ENCODE data around the gene EHD3.
A peak's percentile ranks its signal among the peaks of the same experiment; 100 is the strongest.

Gene EHD3

GRCh38 chr2:31216734-31217133, 17.2 kb upstream of the EHD3 start:
- H3K79me2 ChIP-seq (ENCODE audit: insufficient read depth, low read length) = no peaks in the 10 kb centered on the region
- no peak overlapping the region for H2AFZ ChIP-seq (ENCODE audit: low read length)
- no peaks in the 10 kb centered on the region for H4K20me1 ChIP-seq (ENCODE audit: insufficient read depth, low read length, poor library complexity, severe bottlenecking)
- peaks cover 62% of the 10 kb centered on the region for H3K4me1 ChIP-seq (ENCODE audit: insufficient read depth, low read length, poor library complexity, severe bottlenecking)
- H3K9me2 ChIP-seq (replicated peaks; ENCODE audit: low read depth, low read length) = no peaks in the 10 kb centered on the region
- H3K9ac ChIP-seq (ENCODE audit: low read depth, low read length, poor library complexity, severe bottlenecking) = no peak overlapping the region
- no peak overlapping the region for H3K4me3 ChIP-seq (ENCODE audit: low read length, poor library complexity, severe bottlenecking)
- peak overlapping the region; percentile 7 for H3K4me2 ChIP-seq (ENCODE audit: low read depth, low read length, poor library complexity, severe bottlenecking)
- H3K9me3 ChIP-seq (ENCODE audit: insufficient read depth, low read depth, low read length) = no peaks in the 10 kb centered on the region
- TF ChIP-seq, protein P1, sequence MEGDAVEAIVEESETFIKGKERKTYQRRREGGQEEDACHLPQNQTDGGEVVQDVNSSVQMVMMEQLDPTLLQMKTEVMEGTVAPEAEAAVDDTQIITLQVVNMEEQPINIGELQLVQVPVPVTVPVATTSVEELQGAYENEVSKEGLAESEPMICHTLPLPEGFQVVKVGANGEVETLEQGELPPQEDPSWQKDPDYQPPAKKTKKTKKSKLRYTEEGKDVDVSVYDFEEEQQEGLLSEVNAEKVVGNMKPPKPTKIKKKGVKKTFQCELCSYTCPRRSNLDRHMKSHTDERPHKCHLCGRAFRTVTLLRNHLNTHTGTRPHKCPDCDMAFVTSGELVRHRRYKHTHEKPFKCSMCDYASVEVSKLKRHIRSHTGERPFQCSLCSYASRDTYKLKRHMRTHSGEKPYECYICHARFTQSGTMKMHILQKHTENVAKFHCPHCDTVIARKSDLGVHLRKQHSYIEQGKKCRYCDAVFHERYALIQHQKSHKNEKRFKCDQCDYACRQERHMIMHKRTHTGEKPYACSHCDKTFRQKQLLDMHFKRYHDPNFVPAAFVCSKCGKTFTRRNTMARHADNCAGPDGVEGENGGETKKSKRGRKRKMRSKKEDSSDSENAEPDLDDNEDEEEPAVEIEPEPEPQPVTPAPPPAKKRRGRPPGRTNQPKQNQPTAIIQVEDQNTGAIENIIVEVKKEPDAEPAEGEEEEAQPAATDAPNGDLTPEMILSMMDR (conservative IDR thresholded peaks at IDR 0.05; ENCODE audit: low read length) = no peak
- no peak for TF ChIP-seq EZH2phosphoT487 (IDR thresholded peaks at IDR 0.05; ENCODE audit: borderline replicate concordance)
- H3F3A ChIP-seq (ENCODE audit: low read depth) = no peaks in the 10 kb centered on the region
- no peaks in the 10 kb centered on the region for H3K27me3 ChIP-seq (ENCODE audit: insufficient read depth, low read length, poor library complexity, severe bottlenecking)
- H3K36me3 ChIP-seq (ENCODE audit: insufficient read depth, low read length) = no peaks in the 10 kb centered on the region

DNA sequence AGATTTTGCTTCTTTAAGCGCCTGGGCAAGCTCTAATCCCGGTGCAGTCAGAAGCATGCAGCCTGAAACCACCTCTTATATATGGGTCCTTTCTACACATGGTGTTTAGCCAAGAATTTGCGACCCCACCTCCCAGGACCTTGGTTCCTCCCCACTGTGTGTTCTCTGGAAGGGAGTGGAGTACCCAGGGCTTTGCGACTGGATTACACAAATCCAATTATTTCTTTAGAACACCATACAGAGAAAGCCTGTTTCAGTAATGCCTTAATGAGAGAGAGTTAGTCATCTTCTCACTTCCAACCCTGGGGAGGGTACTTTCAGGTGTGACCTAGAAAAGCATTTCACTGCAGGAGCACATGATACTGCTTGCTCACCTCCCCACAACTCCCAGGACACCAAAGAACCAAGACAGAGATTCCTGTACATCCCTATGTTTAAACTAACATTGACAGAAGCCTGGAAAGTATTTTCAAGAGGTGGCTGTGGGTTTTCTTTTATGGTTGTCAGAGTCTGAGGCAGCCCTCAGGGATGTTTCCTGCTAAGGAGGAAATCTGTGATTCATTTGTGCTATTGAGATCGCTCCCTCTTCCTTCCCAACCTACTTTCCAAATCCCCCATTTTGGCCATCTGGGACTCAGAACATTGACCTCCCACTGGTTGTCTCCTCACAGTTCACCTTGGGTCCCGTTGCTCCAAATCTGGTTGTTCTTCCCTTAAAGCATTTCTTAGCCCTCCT, 16.3 kb upstream of the EHD3 start, which contains the start of gene CAPN14:
Gene CAPN14, minus strand, starts transcription at position 51 of the 736 bp plus-strand sequence. CDS start 12,068 bp downstream, outside the sequence.
- peaks cover 62% of the 10 kb centered on the region for H3K4me1 ChIP-seq (ENCODE audit: insufficient read depth, low read length, poor library complexity, severe bottlenecking)
- no peaks in the 10 kb centered on the region for H3K79me2 ChIP-seq (ENCODE audit: insufficient read depth, low read length)
- no peaks in the 10 kb centered on the region for H4K20me1 ChIP-seq (ENCODE audit: insufficient read depth, low read length, poor library complexity, severe bottlenecking)
- no peaks in the 10 kb centered on the region for H3K36me3 ChIP-seq (ENCODE audit: insufficient read depth, low read length)
- H3K27me3 ChIP-seq (ENCODE audit: insufficient read depth, low read length, poor library complexity, severe bottlenecking) = no peaks in the 10 kb centered on the region
- no peaks in the 10 kb centered on the region for H3F3A ChIP-seq (ENCODE audit: low read depth)
- no peaks in the 10 kb centered on the region for H3K9me3 ChIP-seq (ENCODE audit: insufficient read depth, low read depth, low read length)
- H2AFZ ChIP-seq (ENCODE audit: low read length) = no peak within 1 kb of the TSS
- H3K4me3 ChIP-seq (ENCODE audit: low read length, poor library complexity, severe bottlenecking) = no peak within 1 kb of the TSS
- H3K9me2 ChIP-seq (replicated peaks; ENCODE audit: low read depth, low read length) = no peaks in the 10 kb centered on the region
- peak within 1 kb of the TSS; percentile 7 for H3K4me2 ChIP-seq (ENCODE audit: low read depth, low read length, poor library complexity, severe bottlenecking)
- TF ChIP-seq, protein P1 (conservative IDR thresholded peaks at IDR 0.05; ENCODE audit: low read length) = no peak
- TF ChIP-seq EZH2phosphoT487 (IDR thresholded peaks at IDR 0.05; ENCODE audit: borderline replicate concordance) = no peak
- H3K9ac ChIP-seq (ENCODE audit: low read depth, low read length, poor library complexity, severe bottlenecking) = no peak within 1 kb of the TSS

- no peak overlapping the region for H3K4me3 ChIP-seq (ENCODE audit: low read length, poor library complexity, severe bottlenecking)
- H4K20me1 ChIP-seq (ENCODE audit: insufficient read depth, low read length, poor library complexity, severe bottlenecking) = no peaks in the 10 kb centered on the region
- peaks cover 49% of the 10 kb centered on the region for H3K4me1 ChIP-seq (ENCODE audit: insufficient read depth, low read length, poor library complexity, severe bottlenecking)
- H3K9me2 ChIP-seq (replicated peaks; ENCODE audit: low read depth, low read length) = no peaks in the 10 kb centered on the region
- H2AFZ ChIP-seq (ENCODE audit: low read length) = no peak overlapping the region
- H3F3A ChIP-seq (ENCODE audit: low read depth) = no peaks in the 10 kb centered on the region
- no peak overlapping the region for H3K4me2 ChIP-seq (ENCODE audit: low read depth, low read length, poor library complexity, severe bottlenecking)
- H3K9me3 ChIP-seq (ENCODE audit: insufficient read depth, low read depth, low read length) = no peaks in the 10 kb centered on the region
- no peaks in the 10 kb centered on the region for H3K27me3 ChIP-seq (ENCODE audit: insufficient read depth, low read length, poor library complexity, severe bottlenecking)
- no peaks in the 10 kb centered on the region for H3K79me2 ChIP-seq (ENCODE audit: insufficient read depth, low read length)
- H3K36me3 ChIP-seq (ENCODE audit: insufficient read depth, low read length) = no peaks in the 10 kb centered on the region
- TF ChIP-seq, protein P1 (conservative IDR thresholded peaks at IDR 0.05; ENCODE audit: low read length) = no peak
- TF ChIP-seq EZH2phosphoT487 (IDR thresholded peaks at IDR 0.05; ENCODE audit: borderline replicate concordance) = no peak
- H3K9ac ChIP-seq (ENCODE audit: low read depth, low read length, poor library complexity, severe bottlenecking) = no peak overlapping the region
Observed at GRCh38 chr2:31219131-31219969, 14.6 kb upstream of the EHD3 start.

Measured in Loucy (cell line).